Nephron (organoid): ENCODE data around the gene WWOX.

ENCODE experiments used
- H3K27ac Mint-ChIP-seq, 3 experiments: 2 replicates each; pipeline ENCODE4 v1.8.0; 2020; ENCODE audit warnings: mixed read lengths in 3 of 3, mild to moderate bottlenecking in 2 of 3, moderate library complexity in 1 of 3
- H3K27me3 Mint-ChIP-seq: 2 replicates; pipeline ENCODE4 v1.8.0; 2021; ENCODE audit warnings: low read depth, mild to moderate bottlenecking, moderate library complexity, mixed read lengths
- H3K36me3 Mint-ChIP-seq: 2 replicates; pipeline ENCODE4 v1.8.0; 2020; ENCODE audit warnings: low read depth, mixed read lengths
- H3K4me1 Mint-ChIP-seq: 2 replicates; pipeline ENCODE4 v1.8.0; 2020; ENCODE audit warnings: mixed read lengths
- H3K4me3 Mint-ChIP-seq, 3 experiments: 2 replicates each; pipeline ENCODE4 v1.8.0; 2020; ENCODE audit warnings: mild to moderate bottlenecking in 3 of 3, mixed read lengths in 3 of 3, moderate library complexity in 2 of 3
- H3K9me3 Mint-ChIP-seq: 2 replicates; pipeline ENCODE4 v1.8.0; 2020; ENCODE audit warnings: mixed read lengths
- CTCF ChIP-seq, 3 experiments: fragments of 200-600 bp; sonication (generic); IDR thresholded peaks; one replicate each; pipeline ENCODE4 v1.5.0; 2021; ENCODE audit warnings: antibody characterized with exemption in 3 of 3; ENCODE audit not compliant: unreplicated experiment in 3 of 3

WWOX gene

GRCh38 chr16:78505544-78506366 lies 406.3 kb downstream of the WWOX start:
- H3K36me3 Mint-ChIP-seq, result no peaks in the 10 kb centered on the region
- peaks cover 26% of the 10 kb centered on the region for H3K27me3 Mint-ChIP-seq
- no peaks in the 10 kb centered on the region for H3K9me3 Mint-ChIP-seq
- H3K4me1 Mint-ChIP-seq, result peaks cover 60% of the 10 kb centered on the region
- H3K27ac Mint-ChIP-seq, result peak overlapping the region; percentile 77 to 95 (median 91)
- TF ChIP-seq CTCF (IDR thresholded peaks at IDR 0.05; ENCODE audit: unreplicated experiment in 3 of 3), result peak; percentile 25 to 54 (median 52)
- peak overlapping the region in 2 of 3 experiments; percentile 54 to 67 for H3K4me3 Mint-ChIP-seq

- Mint-ChIP-seq H3K4me1 (peaks cover 54% of the 10 kb centered on the region), H3K27ac (peak overlapping the region; percentile 77 to 95 (median 91)), H3K4me3 (peak overlapping the region; percentile 34 to 67 (median 54)), H3K36me3 (no peaks in the 10 kb centered on the region), H3K27me3 (peaks cover 33% of the 10 kb centered on the region), H3K9me3 (no peaks in the 10 kb centered on the region)
- no peak for TF ChIP-seq CTCF (IDR thresholded peaks at IDR 0.05; ENCODE audit: unreplicated experiment in 3 of 3)
These were observed 407.1 kb downstream of the WWOX start for GRCh38 chr16:78506367-78507193.

- Mint-ChIP-seq H3K27ac (peak overlapping the region; percentile 77 to 95 (median 91)), H3K4me3 (no peak overlapping the region), H3K36me3 (no peaks in the 10 kb centered on the region), H3K27me3 (peaks cover 29% of the 10 kb centered on the region), H3K4me1 (peaks cover 50% of the 10 kb centered on the region), H3K9me3 (no peaks in the 10 kb centered on the region)
- TF ChIP-seq CTCF (IDR thresholded peaks at IDR 0.05; ENCODE audit: unreplicated experiment in 3 of 3), result no peak
These were observed 408.1 kb downstream of the WWOX start for GRCh38 chr16:78507576-78507975.

- Mint-ChIP-seq H3K4me1 (peaks cover 31% of the 10 kb centered on the region), H3K36me3 (no peaks in the 10 kb centered on the region)
These were observed 410.5 kb downstream of the WWOX start for GRCh38 chr16:78509965-78510364.

GRCh38 chr16:78510496-78510895 lies 411.0 kb downstream of the WWOX start:
- H3K27me3 Mint-ChIP-seq, result peaks cover 26% of the 10 kb centered on the region
- no peak for TF ChIP-seq CTCF (IDR thresholded peaks at IDR 0.05; ENCODE audit: unreplicated experiment in 3 of 3)
- H3K27ac Mint-ChIP-seq, result no peak overlapping the region
- no peak overlapping the region for H3K4me3 Mint-ChIP-seq
- no peaks in the 10 kb centered on the region for H3K9me3 Mint-ChIP-seq
- H3K36me3 Mint-ChIP-seq, result no peaks in the 10 kb centered on the region
- peaks cover 26% of the 10 kb centered on the region for H3K4me1 Mint-ChIP-seq

More at GRCh38 chr16:78509965-78510364, 410.5 kb downstream of the WWOX start:
- Mint-ChIP-seq H3K27me3 (peaks cover 26% of the 10 kb centered on the region), H3K27ac (no peak overlapping the region), H3K4me3 (no peak overlapping the region), H3K9me3 (no peaks in the 10 kb centered on the region)
- TF ChIP-seq CTCF (IDR thresholded peaks at IDR 0.05; ENCODE audit: unreplicated experiment in 3 of 3), result no peak
